ENCODE results near the gene SNRNP70. TPM values are rescaled to one million over a fixed set of nuclear protein-coding genes. Genes with fewer than 3 reads are reported as not detected.
"Not testable (repeated sequence)": the region's sequence is repeated elsewhere in the genome, so short reads cannot be mapped to it uniquely, and the experiment has no call there.

The SNRNP70 gene, protein sequence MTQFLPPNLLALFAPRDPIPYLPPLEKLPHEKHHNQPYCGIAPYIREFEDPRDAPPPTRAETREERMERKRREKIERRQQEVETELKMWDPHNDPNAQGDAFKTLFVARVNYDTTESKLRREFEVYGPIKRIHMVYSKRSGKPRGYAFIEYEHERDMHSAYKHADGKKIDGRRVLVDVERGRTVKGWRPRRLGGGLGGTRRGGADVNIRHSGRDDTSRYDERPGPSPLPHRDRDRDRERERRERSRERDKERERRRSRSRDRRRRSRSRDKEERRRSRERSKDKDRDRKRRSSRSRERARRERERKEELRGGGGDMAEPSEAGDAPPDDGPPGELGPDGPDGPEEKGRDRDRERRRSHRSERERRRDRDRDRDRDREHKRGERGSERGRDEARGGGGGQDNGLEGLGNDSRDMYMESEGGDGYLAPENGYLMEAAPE
- 100 to 1,000 TPM; 138 to 143 TPM for total RNA-seq
- long read RNA-seq, transcript SNRNP70-203 (3 exons, 3,221 nt) = minor isoform, 19 of 146 reads
- long read RNA-seq, transcript SNRNP70-201 (10 exons, 1,603 nt) = minor isoform, 21 of 146 reads
- long read RNA-seq, transcript SNRNP70-206 (10 exons, 1,574 nt) = major isoform, 47 of 146 reads
- long read RNA-seq, partial matches to known transcripts = 40 of 146 reads
- long read RNA-seq, other reads (novel, unspliced or antisense) = 17 of 146 reads

DNA sequence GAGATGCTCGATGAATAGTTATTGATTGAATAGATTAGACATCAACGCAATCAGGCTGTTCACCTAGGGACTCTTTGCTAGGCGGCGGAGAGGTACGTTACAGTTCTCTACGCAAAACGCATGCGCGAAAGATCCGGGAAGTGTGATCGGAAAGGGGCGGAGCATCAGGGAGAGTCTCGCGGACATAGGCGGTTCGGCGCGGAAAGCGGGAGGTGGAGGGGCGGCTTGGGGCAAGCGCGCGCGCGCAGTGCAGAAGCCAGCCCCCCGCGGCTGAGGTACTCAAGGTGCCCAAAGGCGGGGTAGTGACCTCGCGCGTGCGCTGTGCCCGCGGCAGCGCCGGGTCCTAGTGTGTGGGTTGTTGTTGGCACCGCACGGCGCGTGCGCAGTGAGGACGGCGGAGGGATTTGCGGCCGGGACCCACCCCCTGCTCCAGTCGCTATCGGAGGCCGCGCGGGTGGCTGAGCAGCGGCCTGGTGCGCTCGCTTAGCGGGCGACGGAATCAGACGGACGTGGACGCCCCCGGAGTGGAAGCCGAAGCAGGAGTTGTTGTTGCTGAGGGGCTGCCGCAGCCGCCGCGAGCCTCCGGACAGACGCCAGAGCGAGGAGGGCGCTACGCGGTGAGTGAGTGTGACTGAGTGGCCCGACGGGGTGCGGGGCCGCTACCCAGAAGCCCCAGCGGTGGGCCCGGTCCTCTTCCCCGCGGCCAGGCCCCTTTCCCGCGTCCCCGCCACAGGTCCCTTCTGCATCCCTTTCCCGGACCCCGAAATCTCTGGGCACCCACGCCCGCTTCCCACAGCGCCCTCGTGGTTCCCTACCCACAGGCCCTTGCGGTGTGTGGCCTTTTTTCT, at the start of gene SNRNP70:
Gene SNRNP70, plus strand, starts transcription at position 432 of the 848 bp plus-strand sequence. CDS start 964 bp downstream, outside the sequence.
- ATAC-seq = peak; percentile 95
- peak; percentile 99 for DNase-seq
- intact Hi-C loops (cut with DNase I, micrococcal nuclease) = no loop called here

GRCh38 chr19:49036815-49037214, 48.4 kb upstream of the SNRNP70 start, which contains the start of gene CGB1:
Gene CGB1, minus strand, starts transcription at chr19:49036895. Its CDS starts 184 bp downstream, at chr19:49036711.
- DNase-seq; intact Hi-C loops (cut with DNase I, micrococcal nuclease); ATAC-seq: not testable (repeated sequence)

DNA sequence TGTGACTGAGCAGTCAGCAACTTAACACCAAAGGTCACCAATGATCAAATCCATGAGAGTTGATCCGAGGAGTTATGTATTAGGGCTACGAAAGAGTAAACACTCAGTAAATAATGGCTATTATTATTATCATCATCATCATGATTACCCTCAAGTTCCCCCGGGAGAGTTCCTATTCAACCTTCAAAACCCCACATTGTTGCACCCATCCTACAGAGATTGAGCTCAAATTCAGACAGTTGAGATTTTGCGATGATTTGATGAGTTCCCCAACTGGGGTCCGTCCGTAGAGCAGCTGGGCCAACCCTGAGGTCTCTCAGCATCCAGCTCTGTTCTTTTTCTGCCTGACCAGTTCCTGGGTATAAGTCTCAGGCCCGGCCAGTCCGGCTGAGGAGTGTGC, 47.1 kb upstream of the SNRNP70 start:
- DNase-seq; intact Hi-C loops (cut with DNase I, micrococcal nuclease); ATAC-seq: not testable (repeated sequence)

- ATAC-seq; intact Hi-C loops (cut with DNase I, micrococcal nuclease); DNase-seq: not testable (repeated sequence)
Measured at GRCh38 chr19:49038557-49039276, 46.5 kb upstream of the SNRNP70 start.

DNA sequence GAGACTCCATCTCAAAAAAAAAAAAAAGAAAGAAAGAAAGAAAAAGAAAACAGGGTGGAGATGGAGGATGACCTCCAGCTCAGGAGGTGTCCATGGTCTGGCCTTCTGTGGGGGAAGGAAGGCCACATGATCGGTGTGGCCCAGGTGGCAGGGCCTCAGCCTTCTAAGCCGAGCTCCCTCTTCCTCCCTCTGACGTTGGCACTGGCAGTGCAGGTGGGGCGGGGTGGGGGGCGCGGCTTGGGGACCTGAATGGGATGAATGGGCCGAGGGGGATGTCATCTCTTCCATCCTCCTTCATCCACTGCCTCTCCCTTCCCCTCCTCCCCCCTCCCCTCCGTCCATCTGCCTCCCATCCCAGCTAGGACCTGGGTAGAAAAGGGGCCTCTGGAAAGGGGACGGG, 45.5 kb upstream of the SNRNP70 start:
- ATAC-seq; DNase-seq; intact Hi-C loops (cut with DNase I, micrococcal nuclease): not testable (repeated sequence)

DNA sequence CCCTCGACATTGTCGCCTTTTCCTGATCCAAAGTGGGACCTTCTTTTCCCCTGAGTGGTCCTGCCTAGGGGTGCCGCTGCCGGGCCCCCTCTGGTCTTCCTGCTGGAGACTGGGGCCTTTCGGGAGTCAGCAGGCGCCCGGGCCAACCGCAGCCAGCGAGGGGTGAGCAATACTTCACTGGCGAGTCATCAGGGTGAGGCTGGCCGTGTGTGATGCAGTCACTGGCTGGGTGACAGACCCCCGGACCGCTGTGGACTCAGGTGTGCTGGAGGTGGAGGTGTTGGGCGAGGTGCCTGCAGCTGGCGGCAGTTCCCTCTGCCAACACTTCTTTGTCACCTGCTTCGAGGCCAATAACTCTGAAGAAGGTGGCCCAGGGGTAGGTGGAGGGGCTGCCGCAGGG, 43.1 kb upstream of the SNRNP70 start:
- no peak for DNase-seq
- intact Hi-C loops (cut with DNase I, micrococcal nuclease) = no loop called here
- ATAC-seq = no peak

DNA sequence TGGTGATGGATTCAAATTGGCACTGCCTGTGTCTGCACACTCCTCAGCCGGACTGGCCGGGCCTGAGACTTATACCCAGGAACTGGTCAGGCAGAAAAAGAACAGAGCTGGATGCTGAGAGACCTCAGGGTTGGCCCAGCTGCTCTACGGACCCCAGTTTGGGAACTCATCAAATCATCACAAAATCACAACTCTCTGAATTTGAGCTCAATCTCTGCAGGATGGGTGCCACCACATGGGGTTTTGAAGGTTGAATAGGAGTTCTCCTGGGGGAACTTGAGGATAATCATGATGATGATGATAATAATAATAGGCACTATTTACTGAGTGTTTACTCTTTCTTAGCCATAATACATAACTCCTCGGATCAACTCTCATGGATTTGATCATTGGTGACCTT, 42.6 kb upstream of the SNRNP70 start:
- ATAC-seq; intact Hi-C loops (cut with DNase I, micrococcal nuclease); DNase-seq: not testable (repeated sequence)

- intact Hi-C loops (cut with DNase I, micrococcal nuclease); DNase-seq; ATAC-seq: not testable (repeated sequence)
Measured at GRCh38 chr19:49043548-49043947, 41.7 kb upstream of the SNRNP70 start, which contains the start of gene CGB5. Gene CGB5, plus strand, starts transcription at chr19:49043848. Its CDS starts 362 bp downstream, at chr19:49044210.

GRCh38 chr19:49049011-49049410, 36.2 kb upstream of the SNRNP70 start, which contains the start of gene CGB8:
Gene CGB8, minus strand, starts transcription at chr19:49049111. Its CDS starts 372 bp downstream, at chr19:49048739.
- DNase-seq; intact Hi-C loops (cut with DNase I, micrococcal nuclease); ATAC-seq: not testable (repeated sequence)

DNA sequence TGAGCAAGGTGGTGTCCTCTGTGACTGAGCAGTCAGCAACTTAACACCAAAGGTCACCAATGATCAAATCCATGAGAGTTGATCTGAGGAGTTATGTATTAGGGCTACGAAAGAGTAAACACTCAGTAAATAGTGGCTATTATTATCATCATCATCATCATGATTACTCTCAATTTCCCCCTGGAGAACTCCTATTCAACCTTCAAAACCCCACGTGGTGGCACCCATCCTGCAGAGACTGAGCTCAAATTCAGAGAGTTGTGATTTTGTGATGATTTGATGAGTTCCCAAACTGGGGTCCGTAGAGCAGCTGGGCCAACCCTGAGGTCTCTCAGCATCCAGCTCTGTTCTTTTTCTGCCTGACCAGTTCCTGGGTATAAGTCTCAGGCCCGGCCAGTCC, 35.4 kb upstream of the SNRNP70 start:
- intact Hi-C loops (cut with DNase I, micrococcal nuclease); DNase-seq; ATAC-seq: not testable (repeated sequence)

- DNase-seq; intact Hi-C loops (cut with DNase I, micrococcal nuclease); ATAC-seq: not testable (repeated sequence)
Measured at GRCh38 chr19:49050376-49051033, 34.7 kb upstream of the SNRNP70 start.

- peak; percentile 37 to 68 for DNase-seq
- intact Hi-C loops (cut with DNase I, micrococcal nuclease) = no loop called here
- peak; percentile 86 for ATAC-seq
Measured at GRCh38 chr19:49056101-49056901, 28.9 kb upstream of the SNRNP70 start.

DNA sequence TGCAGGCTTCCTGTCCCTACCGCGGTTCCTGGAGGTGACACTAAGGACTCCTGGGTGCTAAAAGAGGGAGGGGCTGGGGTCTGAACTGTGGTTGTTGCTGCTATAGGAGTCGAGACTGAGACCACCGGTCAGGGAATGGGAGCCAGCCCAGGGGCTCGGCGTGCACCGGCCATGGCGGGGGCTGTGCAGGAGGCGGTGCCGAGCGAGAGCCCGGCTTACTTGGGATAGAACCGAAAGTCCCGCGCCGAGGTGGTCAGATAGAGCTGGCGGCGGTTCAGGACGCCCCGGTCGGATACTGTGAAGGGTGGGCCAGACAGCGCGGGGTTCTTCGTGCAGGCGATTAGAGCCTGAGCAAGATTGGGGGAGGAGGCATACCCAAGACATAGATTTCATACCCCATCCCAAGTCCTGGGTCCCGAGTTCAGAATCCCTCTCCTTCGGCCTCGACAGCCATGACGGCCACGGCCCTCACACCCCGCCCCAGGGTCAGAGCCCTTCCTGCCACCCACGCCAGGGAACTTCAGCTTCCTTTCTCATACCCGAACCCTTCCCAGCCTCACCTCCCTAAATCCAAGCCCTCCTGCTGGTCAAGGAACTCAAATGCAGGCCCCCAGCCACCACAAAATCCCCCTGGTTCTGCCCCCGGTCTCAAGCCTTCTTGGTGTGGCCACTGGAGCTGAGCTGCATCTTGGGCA, 28.2 kb upstream of the SNRNP70 start:
- DNase-seq; intact Hi-C loops (cut with DNase I, micrococcal nuclease): not testable (repeated sequence)
- peak; percentile 25 for ATAC-seq

DNA sequence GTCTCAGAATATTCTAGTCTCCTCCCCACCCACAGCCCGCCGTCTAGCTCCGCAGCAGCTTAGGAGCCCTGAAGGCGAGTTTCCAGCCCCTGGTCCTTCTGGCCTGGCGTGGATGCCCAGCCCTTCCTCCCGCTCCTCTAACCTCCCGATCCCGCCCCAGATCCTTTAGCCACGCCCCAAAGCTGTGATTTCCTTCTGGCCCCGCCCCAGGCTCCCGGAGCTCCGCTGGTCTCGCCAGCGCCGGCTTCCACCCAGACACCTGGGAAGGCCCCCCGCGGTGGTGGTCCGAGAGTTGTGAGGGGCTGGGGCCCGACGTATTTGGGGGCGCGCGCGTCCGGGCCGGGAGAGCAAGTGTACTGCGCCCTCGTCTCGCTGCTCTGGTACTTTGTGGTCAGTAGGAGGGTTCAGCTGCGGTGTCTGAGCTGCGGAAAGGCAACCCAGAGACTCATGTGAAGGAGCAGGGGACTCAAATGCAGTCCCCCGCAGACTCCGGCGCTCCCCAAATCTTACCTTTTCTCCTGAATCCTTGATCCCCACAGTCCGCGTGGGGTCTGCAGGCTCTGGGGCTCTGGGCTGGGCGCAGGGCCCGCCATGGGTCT, 27.5 kb upstream of the SNRNP70 start, which contains the start of gene CGB7:
Gene CGB7, minus strand, starts transcription at position 114 of the 599 bp plus-strand sequence. CDS start 2,374 bp downstream, outside the sequence.
- ATAC-seq (peak; percentile 85), DNase-seq (peak; percentile 70 to 84)
- intact Hi-C loops (cut with DNase I, micrococcal nuclease) = no loop called here

DNA sequence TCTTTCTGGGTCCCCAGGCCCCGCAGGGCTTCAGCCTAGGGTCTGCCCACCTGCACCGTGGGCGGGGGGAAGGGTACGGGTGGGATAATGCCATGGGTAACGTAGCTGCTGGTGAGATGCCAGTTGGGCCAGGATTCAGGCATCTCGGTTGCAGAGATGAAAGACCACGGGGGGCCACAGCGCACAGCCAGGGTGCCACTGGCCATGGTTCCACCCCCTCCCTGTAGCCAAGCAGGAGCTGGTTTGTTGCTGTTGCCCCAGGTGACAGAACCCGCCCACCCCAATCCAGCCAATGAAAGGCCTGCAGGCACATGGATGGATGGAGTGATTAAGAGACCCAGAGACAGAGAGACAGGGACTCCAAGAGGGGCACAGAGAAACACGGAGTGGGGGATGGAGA, 26.7 kb upstream of the SNRNP70 start:
- ATAC-seq = no peak
- intact Hi-C loops (cut with DNase I, micrococcal nuclease) = no loop called here
- no peak for DNase-seq

DNA sequence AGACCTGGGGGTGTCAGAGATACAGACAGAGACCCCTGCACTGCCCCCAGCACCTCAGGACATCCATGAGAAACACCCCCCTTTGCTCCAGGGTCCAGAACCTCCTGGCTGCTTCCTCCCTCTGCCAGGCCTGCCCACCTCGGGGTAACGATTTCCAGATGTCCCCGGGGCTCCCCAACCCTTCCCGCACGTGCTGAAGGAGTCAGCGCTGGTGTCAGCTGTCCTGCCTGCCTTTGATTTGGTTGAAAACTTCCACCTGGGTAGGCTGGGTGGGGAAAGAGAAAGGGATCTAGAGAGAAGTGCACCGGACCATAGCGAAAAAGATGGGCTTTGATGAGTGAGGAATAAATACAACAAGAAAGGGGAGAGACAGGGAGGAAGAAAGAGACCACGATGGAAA, 26.2 kb upstream of the SNRNP70 start:
- no peak for DNase-seq
- intact Hi-C loops (cut with DNase I, micrococcal nuclease) = no loop called here

More for the DNA sequence above, 26.2 kb upstream of the SNRNP70 start:
- ATAC-seq = no peak

All from left colon (tissue), 2 donors.